ENCODE data around the gene UNC119B. TPM values are rescaled to one million over a fixed set of nuclear protein-coding genes. Genes with fewer than 3 reads are reported as not detected.

Gene UNC119B
- total and polyA plus RNA-seq, 2 experiments from 2014 or later: 9.9 to 51.3 TPM

DNA sequence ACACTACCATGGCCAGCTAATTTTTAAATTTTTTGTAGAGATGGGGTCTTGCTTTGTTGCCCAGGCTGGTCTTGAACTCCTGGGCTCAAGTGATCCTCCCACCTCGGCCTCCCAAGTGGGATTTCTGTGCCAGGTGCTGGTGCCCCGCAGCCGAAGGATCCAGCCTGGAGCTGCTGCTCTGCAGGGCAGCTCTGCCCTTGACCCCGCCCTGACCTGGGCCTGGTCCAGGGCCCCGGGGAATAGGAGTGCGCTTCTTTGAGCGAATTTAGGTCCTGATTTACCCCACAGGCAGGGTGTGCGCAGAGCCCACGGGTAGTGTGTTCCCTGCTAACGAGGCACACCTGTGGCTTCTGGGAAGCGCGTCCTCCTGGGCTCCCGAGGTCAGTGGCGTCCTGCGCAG, 30.6 kb downstream of the UNC119B start (continued):
- TF ChIP-seq EZH2phosphoT487 (IDR thresholded peaks at IDR 0.05; ENCODE audit: unreplicated experiment) (no peak), EZH2 (IDR thresholded peaks at IDR 0.05; ENCODE audit: low read depth, unreplicated experiment) (no peak), NANOG (IDR thresholded peaks at IDR 0.05; ENCODE audit: borderline replicate concordance) (no peak)

DNA sequence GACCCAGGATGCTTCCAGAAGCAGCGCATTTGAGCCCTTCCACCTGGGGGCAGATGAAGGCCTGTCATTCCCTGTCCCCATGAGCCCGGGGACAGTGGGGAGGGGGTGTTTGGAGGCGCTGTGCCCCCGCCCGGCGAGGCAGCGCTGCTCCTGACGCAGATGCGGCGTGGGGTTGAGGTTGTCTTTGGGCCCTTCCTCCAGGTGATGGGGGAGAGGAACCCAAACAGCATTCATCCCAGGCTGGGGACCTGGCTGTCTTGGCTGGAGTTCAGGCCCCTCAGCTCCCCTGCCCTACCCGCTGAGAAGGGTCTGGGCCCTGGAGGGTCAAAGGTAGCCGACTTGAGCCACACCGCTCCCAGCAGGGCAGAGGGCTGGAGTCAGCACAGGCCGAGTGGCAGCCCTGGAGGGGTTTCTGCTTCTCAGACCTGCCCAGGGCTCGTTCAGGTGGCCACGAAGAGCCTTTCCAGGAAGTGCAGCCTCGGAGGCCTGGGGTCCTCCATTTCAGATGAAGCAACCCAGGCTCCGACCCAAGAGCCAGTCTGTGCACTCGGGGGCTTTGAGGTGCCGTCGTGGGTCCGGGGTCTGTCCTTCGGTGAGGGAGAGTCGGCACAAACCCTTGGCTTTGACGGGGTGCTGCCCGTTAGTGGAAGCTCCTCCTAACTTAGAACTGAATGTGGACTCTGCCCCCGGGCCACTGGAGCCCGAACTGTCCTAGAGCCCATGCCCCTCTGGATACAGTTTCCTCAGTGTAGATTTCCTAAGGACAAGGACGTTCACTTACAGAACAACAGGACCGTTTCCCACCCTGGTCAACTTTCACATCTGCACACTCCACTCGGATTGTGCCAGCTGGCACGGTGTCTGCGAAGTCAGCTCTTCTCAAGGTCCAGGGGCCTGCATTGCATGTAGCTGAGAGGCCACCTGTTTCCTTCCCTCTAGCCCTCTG, 31.5 kb downstream of the UNC119B start:
- Histone ChIP-seq H3K4me2 (no peak overlapping the region), H3K4me3 (no peak overlapping the region), H3K9me2 (ENCODE audit: insufficient read depth) (no peaks in the 10 kb centered on the region), H3K27me3 (ENCODE audit: insufficient read depth) (no peaks in the 10 kb centered on the region), H3K27ac (ENCODE audit: low read depth) (no peak overlapping the region), H4K20me1 (replicated peaks; ENCODE audit: insufficient read depth) (no peaks in the 10 kb centered on the region), H3K79me2 (replicated peaks; ENCODE audit: insufficient read depth) (no peaks in the 10 kb centered on the region), H3K36me3 (ENCODE audit: insufficient read depth) (no peaks in the 10 kb centered on the region), H3K4me1 (ENCODE audit: insufficient read depth) (no peaks in the 10 kb centered on the region), H3F3A (replicated peaks; ENCODE audit: low read depth) (no peaks in the 10 kb centered on the region), H2AFZ (no peak overlapping the region; the same call in 1 of the 2 replicates)
- ATAC-seq (no peak), DNase-seq (ENCODE audit: low spot score) (no peak)
- TF ChIP-seq, protein P1, sequence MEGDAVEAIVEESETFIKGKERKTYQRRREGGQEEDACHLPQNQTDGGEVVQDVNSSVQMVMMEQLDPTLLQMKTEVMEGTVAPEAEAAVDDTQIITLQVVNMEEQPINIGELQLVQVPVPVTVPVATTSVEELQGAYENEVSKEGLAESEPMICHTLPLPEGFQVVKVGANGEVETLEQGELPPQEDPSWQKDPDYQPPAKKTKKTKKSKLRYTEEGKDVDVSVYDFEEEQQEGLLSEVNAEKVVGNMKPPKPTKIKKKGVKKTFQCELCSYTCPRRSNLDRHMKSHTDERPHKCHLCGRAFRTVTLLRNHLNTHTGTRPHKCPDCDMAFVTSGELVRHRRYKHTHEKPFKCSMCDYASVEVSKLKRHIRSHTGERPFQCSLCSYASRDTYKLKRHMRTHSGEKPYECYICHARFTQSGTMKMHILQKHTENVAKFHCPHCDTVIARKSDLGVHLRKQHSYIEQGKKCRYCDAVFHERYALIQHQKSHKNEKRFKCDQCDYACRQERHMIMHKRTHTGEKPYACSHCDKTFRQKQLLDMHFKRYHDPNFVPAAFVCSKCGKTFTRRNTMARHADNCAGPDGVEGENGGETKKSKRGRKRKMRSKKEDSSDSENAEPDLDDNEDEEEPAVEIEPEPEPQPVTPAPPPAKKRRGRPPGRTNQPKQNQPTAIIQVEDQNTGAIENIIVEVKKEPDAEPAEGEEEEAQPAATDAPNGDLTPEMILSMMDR (conservative IDR thresholded peaks at IDR 0.05; ENCODE audit: low read depth in 2 of 2): peak in 1 of 2 experiments; percentile 19; a peak in 1 of 4 replicates
- TF ChIP-seq POLR2AphosphoS5 (IDR thresholded peaks at IDR 0.05; ENCODE audit: low read depth): no peak
- TF ChIP-seq NANOG (IDR thresholded peaks at IDR 0.05; ENCODE audit: borderline replicate concordance): no peak
- TF ChIP-seq ETS1 (IDR thresholded peaks at IDR 0.05): no peak
- no peak for TF ChIP-seq JUNB (IDR thresholded peaks at IDR 0.05; ENCODE audit: unreplicated experiment)
- TF ChIP-seq, protein P2, sequence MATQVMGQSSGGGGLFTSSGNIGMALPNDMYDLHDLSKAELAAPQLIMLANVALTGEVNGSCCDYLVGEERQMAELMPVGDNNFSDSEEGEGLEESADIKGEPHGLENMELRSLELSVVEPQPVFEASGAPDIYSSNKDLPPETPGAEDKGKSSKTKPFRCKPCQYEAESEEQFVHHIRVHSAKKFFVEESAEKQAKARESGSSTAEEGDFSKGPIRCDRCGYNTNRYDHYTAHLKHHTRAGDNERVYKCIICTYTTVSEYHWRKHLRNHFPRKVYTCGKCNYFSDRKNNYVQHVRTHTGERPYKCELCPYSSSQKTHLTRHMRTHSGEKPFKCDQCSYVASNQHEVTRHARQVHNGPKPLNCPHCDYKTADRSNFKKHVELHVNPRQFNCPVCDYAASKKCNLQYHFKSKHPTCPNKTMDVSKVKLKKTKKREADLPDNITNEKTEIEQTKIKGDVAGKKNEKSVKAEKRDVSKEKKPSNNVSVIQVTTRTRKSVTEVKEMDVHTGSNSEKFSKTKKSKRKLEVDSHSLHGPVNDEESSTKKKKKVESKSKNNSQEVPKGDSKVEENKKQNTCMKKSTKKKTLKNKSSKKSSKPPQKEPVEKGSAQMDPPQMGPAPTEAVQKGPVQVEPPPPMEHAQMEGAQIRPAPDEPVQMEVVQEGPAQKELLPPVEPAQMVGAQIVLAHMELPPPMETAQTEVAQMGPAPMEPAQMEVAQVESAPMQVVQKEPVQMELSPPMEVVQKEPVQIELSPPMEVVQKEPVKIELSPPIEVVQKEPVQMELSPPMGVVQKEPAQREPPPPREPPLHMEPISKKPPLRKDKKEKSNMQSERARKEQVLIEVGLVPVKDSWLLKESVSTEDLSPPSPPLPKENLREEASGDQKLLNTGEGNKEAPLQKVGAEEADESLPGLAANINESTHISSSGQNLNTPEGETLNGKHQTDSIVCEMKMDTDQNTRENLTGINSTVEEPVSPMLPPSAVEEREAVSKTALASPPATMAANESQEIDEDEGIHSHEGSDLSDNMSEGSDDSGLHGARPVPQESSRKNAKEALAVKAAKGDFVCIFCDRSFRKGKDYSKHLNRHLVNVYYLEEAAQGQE (IDR thresholded peaks at IDR 0.05; ENCODE audit: unreplicated experiment): no peak
- no peak for TF ChIP-seq CREB1 (CRISPR knock-in tag; IDR thresholded peaks at IDR 0.05; ENCODE audit: low read depth)
- no peak for TF ChIP-seq ZNF114 (CRISPR knock-in tag; IDR thresholded peaks at IDR 0.05)
- Mint-ChIP-seq H3K9me3 (no peaks in the 10 kb centered on the region), H3K4me3 (no peak overlapping the region), H3K36me3 (ENCODE audit: low read depth) (no peaks in the 10 kb centered on the region), H3K4me1 (no peaks in the 10 kb centered on the region; the same call in 2 of the 3 replicates), H3K27me3 (ENCODE audit: insufficient read depth, low read depth, poor library complexity) (peaks cover 3% of the 10 kb centered on the region), H3K27ac (no peak overlapping the region)
